GM06990 (cell line): ENCODE results near the gene NUP214.
A peak's percentile ranks its signal among the peaks of the same experiment; 100 is the strongest.

Source experiments
- DNase-seq: peaks from one replicate; pipeline ENCODE4 v3.0.0-alpha.2; 2011; ENCODE audit not compliant: insufficient read length; ENCODE audit errors: extremely low read depth
- H3K27me3 ChIP-seq: replicated peaks from 2 replicates; pipeline ENCODE4 v1.6.0; 2011; ENCODE audit warnings: low read length; ENCODE audit not compliant: control insufficient read depth, insufficient read depth
- H3K36me3 ChIP-seq: 2 replicates; pipeline ENCODE4 v1.5.1; 2011; ENCODE audit warnings: low read length; ENCODE audit not compliant: control insufficient read depth, insufficient read depth
- H3K4me3 ChIP-seq: replicated peaks from 2 replicates; pipeline ENCODE4 v1.5.1; 2011; ENCODE audit warnings: low read depth, mild to moderate bottlenecking, control low read depth, low read length
- CTCF ChIP-seq: IDR thresholded peaks from 2 replicates; pipeline ENCODE4 v1.5.1; 2011; ENCODE audit warnings: low read length, control low read depth, mild to moderate bottlenecking, inconsistent platforms; ENCODE audit not compliant: insufficient read depth, poor library complexity, severe bottlenecking

NUP214 gene

DNA sequence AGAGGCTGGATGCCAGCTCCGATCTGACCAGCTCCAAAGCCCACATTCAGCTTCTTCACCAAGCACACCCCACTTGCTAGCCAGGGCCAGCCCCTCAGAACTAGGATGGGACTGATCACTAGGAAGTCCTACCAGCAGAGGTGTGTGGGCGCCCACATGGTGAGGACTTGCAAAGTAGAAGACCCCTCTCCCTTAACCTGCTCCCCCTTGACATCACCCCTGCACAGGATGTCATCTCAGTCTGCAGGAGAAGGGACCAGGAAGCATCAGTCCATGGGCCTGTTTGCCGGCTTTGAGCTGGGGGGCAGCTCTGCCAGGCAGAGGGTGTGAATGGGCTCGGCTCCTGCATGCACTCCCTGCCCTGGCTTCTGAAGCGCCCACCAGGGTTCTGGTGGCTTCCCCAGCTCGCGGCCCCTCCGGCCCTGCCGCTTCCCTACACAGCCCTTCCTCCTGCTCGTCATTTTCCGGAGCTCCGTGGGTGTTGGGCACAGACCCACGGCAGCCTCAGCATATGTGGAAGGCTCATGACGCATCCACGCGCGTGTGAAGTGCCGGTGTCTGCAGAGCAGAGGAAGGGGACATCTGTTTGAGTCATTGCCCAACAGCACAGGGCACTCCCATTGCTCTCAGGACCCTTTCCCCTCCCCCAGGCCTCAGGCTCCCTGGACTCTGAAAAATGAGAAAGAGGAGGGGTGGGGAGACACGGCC lies 154.6 kb downstream of the NUP214 start:
- TF ChIP-seq CTCF: no peak
- Histone ChIP-seq H3K36me3 (no peaks in the 10 kb centered on the region), H3K27me3 (no peaks in the 10 kb centered on the region; the same call in none of the 2 replicates), H3K4me3 (no peak overlapping the region)
- no peak for DNase-seq

DNA sequence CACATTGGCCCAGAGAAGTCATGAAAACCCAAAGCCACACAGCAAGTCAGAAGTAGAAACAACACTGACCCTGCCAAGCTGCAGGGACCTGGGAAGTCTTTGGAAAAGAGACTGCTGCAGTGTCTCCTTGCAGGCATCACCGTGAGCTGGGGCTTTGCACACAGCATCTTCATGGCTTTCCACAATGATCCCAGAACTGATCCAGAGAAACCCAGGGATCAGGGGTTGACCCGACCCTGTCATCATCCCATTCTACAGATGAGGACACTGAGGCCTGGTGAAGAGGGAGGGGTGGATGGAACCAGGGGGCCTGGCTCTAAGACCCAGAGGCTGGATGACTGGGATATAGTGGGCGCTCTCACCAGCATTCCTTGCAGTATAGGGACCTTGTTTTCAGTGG lies 155.3 kb downstream of the NUP214 start:
- no peaks in the 10 kb centered on the region; the same call in none of the 2 replicates for H3K27me3 ChIP-seq
- H3K36me3 ChIP-seq: no peaks in the 10 kb centered on the region
- H3K4me3 ChIP-seq: no peak overlapping the region
- TF ChIP-seq CTCF: no peak
- DNase-seq: no peak

GRCh38 chr9:131281119-131281965 lies 156.0 kb downstream of the NUP214 start:
- no peak for DNase-seq
- H3K27me3 ChIP-seq: no peaks in the 10 kb centered on the region; the same call in none of the 2 replicates
- peak; percentile 5 for TF ChIP-seq CTCF
- no peaks in the 10 kb centered on the region for H3K36me3 ChIP-seq
- H3K4me3 ChIP-seq: no peak overlapping the region

DNA sequence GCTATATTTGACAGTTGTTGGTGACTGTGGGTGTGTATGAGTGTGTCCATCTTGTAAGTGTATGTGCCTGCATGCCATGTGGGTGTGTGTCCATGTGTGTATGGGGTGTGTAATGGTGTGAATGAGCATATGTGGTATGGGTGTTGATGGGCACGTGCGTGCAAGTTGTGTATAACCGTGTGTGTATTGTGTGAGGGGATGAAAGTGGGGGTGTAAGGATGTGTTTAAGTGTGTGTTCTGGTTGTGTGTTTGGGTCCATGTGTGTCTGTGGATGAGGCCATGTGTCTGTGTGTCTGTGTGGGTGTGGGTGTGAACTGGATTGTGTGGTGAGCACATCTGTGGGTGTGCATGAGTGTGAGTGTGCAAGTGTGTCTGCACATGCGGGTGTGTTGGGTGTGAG lies 156.8 kb downstream of the NUP214 start:
- DNase-seq: no peak
- TF ChIP-seq CTCF: no peak
- H3K36me3 ChIP-seq: no peaks in the 10 kb centered on the region
- H3K27me3 ChIP-seq: no peaks in the 10 kb centered on the region; the same call in none of the 2 replicates
- H3K4me3 ChIP-seq: no peak overlapping the region

DNA sequence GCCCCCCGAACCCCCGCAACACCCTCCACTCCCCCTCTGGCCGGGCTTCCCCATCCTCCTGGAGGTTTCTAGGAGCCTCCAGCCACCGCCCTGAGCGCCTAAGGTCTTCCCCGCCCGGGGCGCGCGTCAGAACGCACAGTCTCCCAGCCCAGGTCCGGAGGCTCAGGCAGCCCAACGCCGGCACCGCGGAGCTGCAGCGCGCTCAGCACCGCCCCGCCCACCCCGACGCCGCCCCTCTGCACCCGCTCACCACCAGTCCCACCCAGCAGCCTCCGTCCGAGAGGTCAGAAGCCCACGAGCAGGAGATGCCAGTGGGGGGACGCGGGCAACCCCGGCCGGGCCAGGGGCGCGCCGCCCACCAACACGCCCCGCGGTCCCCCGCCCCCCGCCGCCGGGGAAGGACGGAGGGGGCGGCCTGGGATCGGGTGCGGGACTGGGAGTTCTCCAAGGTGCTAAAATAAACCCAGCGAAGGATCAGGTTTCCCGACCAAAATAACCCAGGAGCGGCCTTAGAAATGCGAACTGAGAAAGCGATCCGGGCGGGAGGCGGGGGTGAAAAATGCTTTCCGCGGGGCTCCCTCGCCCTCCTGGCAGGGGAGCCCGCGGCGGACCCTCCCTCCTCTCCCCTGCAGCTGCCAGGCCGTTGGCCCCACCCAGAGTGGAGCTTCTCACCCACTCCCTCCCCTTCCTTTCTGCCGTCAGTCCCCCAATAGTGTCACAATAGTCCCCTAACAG lies 157.5 kb downstream of the NUP214 start:
- Histone ChIP-seq H3K4me3 (no peak overlapping the region), H3K36me3 (no peaks in the 10 kb centered on the region), H3K27me3 (no peaks in the 10 kb centered on the region; the same call in none of the 2 replicates)
- DNase-seq: no peak
- no peak for TF ChIP-seq CTCF
